Testis (tissue), 3 donors: ENCODE results near the gene MAPK1. TPM values are rescaled to one million over a fixed set of nuclear protein-coding genes. Genes with fewer than 3 reads are reported as not detected.
"Not testable (repeated sequence)": the region's sequence is repeated elsewhere in the genome, so short reads cannot be mapped to it uniquely, and the experiment has no call there.

ENCODE experiments used
- DNase-seq: peaks from one replicate; pipeline ENCODE4 v3.0.0-alpha.2; 2019
- H3K27ac ChIP-seq, 2 donors: fragments of 200-600 bp; sonication (generic); one replicate each; pipeline ENCODE4 v1.5.1; 2019
- H3K27me3 ChIP-seq: fragments of 200-600 bp; sonication (generic); one replicate; pipeline ENCODE4 v1.5.1; 2019
- H3K36me3 ChIP-seq: fragments of 200-600 bp; sonication (generic); one replicate; pipeline ENCODE4 v1.5.1; 2017; ENCODE audit warnings: low read depth; ENCODE audit errors: missing control alignments
- H3K4me1 ChIP-seq: fragments of 200-600 bp; sonication (generic); one replicate; pipeline ENCODE4 v1.5.1; 2019
- H3K4me3 ChIP-seq, 2 donors: fragments of 200-600 bp; sonication (generic); one replicate each; pipeline ENCODE4 v1.5.1; 2017 to 2019
- H3K9me3 ChIP-seq: fragments of 200-600 bp; sonication (generic); one replicate; pipeline ENCODE4 v1.5.1; 2017
- CTCF ChIP-seq, 3 experiments: fragments of 450-650 bp in 2 of 3; fragments of 200-600 bp in 1 of 3; sonication (generic) in 1 of 3; IDR thresholded peaks; one replicate each; pipeline ENCODE4 v1.5.1; 2016 to 2019; ENCODE audit warnings: antibody characterized with exemption in 3 of 3, mild to moderate bottlenecking in 2 of 3, moderate library complexity in 1 of 3
- POLR2A ChIP-seq: fragments of 450-650 bp; IDR thresholded peaks from one replicate; pipeline ENCODE4 v1.6.1; 2017; ENCODE audit warnings: antibody characterized with exemption, mild to moderate bottlenecking, moderate library complexity
- WGBS, 2 donors: methylation state at CpG; one replicate each; pipeline ENCODE4 v1.1.5; 2018; 5-methylcytosine and 5-hydroxymethylcytosine counted together
- intact Hi-C: fragments of 100-400 bp; cut with DNase I; formaldehyde crosslinking; loops from one replicate; pipeline ENCODE4 v1.15.1; 2023; ENCODE audit warnings: low total_unique reads
- polyA plus RNA-seq: library from polyadenylated mRNA; stranded (reverse); fragments of 350-450 nt; fragmentation: Illumina TruSeq; extraction: RNeasy Lipid Tissue Mini Kit (QIAGEN cat#74804); gene quantifications from one replicate; pipeline ENCODE4 v1.2.3, GENCODE V29; 2014; ENCODE audit warnings: low read depth, low replicate concordance; ENCODE audit not compliant: insufficient read depth
- total RNA-seq, 2 donors: library from RNA; depleted of rRNA; stranded (reverse); fragments of >200 nt; gene quantifications; one replicate each; pipeline ENCODE4 v1.2.3, GENCODE V29; 2016

Gene MAPK1
- total and polyA plus RNA-seq, 3 donors from 2014 or later, result 90.2 to 143 (median 121) TPM

- TF ChIP-seq CTCF (IDR thresholded peaks at IDR 0.05) (no peak), POLR2A (no peak)
- WGBS, 2 donors, result 63% methylated on average over 2 of the region's 2 CpGs
- Histone ChIP-seq H3K36me3 (no peaks in the 10 kb centered on the region), H3K27ac (no peak overlapping the region), H3K4me3 (no peak overlapping the region), H3K9me3 (no peaks in the 10 kb centered on the region), H3K4me1 (peaks cover 6% of the 10 kb centered on the region), H3K27me3 (no peaks in the 10 kb centered on the region)
- intact Hi-C loops, result no loop called here
- DNase-seq, result no peak
These were observed 51.0 kb downstream of the MAPK1 start for GRCh38 chr22:21816472-21816786.

- H3K4me3 ChIP-seq, result no peak overlapping the region
- DNase-seq, result no peak
- TF ChIP-seq CTCF (IDR thresholded peaks at IDR 0.05) (no peak), POLR2A (no peak)
- H3K36me3 ChIP-seq, result no peaks in the 10 kb centered on the region
- WGBS, 2 donors, result 91 to 98% methylated on average over 2 of the region's 2 CpGs
- peaks cover 6% of the 10 kb centered on the region for H3K4me1 ChIP-seq
- intact Hi-C loops, result no loop called here
- H3K27ac ChIP-seq, result no peak overlapping the region
- H3K27me3 ChIP-seq, result no peaks in the 10 kb centered on the region
- H3K9me3 ChIP-seq, result no peaks in the 10 kb centered on the region
These were observed 51.5 kb downstream of the MAPK1 start for GRCh38 chr22:21815958-21816357.

GRCh38 chr22:21815357-21815756 is 52.1 kb downstream of the MAPK1 start:
- Histone ChIP-seq H3K36me3 (no peaks in the 10 kb centered on the region), H3K4me3 (no peak overlapping the region), H3K9me3 (no peaks in the 10 kb centered on the region), H3K27ac (no peak overlapping the region), H3K27me3 (no peaks in the 10 kb centered on the region), H3K4me1 (peaks cover 6% of the 10 kb centered on the region)
- TF ChIP-seq POLR2A (no peak), CTCF (IDR thresholded peaks at IDR 0.05) (no peak)
- 84 to 95% methylated on average over 3 of the region's 3 CpGs for WGBS, 2 donors
- no peak for DNase-seq
- intact Hi-C loops, result no loop called here

DNA sequence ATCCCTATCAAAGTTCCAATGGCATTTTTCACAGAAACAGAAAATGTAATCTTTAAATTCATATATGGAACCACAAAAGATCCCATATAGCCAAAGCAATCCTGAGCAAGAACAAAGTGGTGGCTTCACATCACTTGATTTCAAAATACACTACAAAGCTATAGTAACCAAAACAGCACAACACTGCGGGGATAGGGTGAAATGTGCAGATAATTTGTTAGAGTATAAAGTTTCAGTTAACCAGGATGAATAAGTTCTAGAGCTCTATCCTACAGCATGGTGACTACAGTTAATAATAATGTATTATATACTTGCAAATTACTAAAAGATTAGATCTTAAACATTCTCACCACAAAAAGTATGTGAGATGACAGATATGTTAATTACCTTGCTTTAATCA is 55.5 kb downstream of the MAPK1 start:
- Histone ChIP-seq H3K4me3 (no peak overlapping the region), H3K27me3 (no peaks in the 10 kb centered on the region), H3K4me1 (peaks cover 2% of the 10 kb centered on the region), H3K27ac (no peak overlapping the region), H3K36me3 (no peaks in the 10 kb centered on the region), H3K9me3 (no peaks in the 10 kb centered on the region)
- TF ChIP-seq CTCF (IDR thresholded peaks at IDR 0.05) (no peak), POLR2A (no peak)
- 91 to 100% methylated on average over 1 of the region's 1 CpG for WGBS, 2 donors
- DNase-seq, result no peak
- intact Hi-C loops, result no loop called here

DNA sequence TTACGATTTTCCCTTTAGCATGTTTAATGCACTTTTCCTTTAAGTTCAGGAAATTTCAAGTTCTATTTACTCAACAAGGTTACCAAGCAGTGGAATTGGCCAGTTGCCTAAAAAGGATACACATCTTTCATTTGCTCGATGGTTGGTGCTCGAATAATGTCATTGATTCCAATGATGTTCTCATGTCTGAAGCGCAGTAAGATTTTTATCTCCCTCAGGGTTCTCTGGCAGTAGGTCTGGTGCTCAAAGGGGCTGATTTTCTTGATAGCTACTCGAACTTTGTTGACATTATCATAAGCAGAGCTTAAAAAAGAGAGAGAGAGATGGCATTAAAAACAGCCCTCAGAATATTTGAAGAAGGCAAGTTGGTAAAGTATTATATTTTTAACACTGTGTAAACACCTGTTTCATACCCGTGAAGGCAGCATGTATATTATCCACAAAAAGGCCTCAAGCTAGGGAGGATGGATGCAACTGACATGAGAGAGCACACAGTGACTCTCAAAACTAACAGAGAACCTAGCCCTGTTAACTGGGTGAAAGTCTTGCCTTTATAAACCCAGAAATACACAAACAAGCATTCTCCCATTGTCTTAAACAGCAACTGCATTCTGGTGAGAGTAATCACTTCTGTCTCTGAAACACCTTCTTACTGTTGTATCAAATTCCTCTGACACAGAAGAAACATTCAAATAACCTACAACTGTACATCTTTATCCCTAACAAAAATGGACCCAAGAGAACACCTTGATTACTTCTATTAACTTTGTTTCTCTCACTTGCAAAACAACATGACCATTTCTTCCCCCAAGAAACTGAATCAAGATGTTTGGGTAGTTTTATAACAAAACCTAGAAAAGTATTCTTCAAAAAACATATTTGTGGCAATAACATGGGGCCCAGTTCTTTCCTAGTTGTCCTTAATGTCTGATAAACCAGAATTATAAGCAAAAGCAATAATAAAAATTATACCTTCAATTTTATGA is 59.6 kb downstream of the MAPK1 start:
- no peaks in the 10 kb centered on the region for H3K36me3 ChIP-seq
- no peaks in the 10 kb centered on the region for H3K27me3 ChIP-seq
- H3K4me1 ChIP-seq, result no peaks in the 10 kb centered on the region
- no peak for DNase-seq
- H3K27ac ChIP-seq, result no peak overlapping the region
- H3K4me3 ChIP-seq, result no peak overlapping the region
- intact Hi-C loops, result no loop called here
- WGBS, 2 donors, result 75 to 81% methylated on average over 6 of the region's 6 CpGs
- H3K9me3 ChIP-seq, result no peaks in the 10 kb centered on the region
- TF ChIP-seq POLR2A, result no peak
- no peak for TF ChIP-seq CTCF (IDR thresholded peaks at IDR 0.05)

DNA sequence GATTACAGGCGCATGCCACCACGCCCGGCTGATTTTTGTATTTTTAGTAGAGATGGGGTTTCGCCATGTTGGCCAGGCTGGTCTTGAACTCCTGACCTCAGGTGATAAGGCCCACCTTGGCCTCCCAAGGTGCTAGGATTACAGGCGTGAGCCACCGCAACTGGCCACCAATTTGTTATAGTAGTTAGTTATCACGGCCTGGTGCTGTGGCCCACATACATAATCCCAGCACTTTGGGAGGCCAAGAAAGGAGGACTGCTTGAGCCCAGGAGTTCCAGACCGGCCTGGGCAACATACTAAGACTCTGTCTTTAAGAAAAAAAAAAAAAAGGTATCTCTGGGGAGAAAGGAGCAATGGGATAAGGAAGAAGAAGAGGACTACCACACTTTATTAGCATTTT is 62.1 kb downstream of the MAPK1 start:
- H3K27ac ChIP-seq, H3K4me1 ChIP-seq, intact Hi-C loops, H3K4me3 ChIP-seq, H3K27me3 ChIP-seq, H3K9me3 ChIP-seq, H3K36me3 ChIP-seq, DNase-seq: not testable (repeated sequence)
- 92 to 95% methylated on average over 8 of the region's 8 CpGs for WGBS, 2 donors
